ENCODE data around the gene OR5A2.

- no peak for TF ChIP-seq EZH2 (IDR thresholded peaks at IDR 0.05; ENCODE audit: low read length, missing control alignments)
- TF ChIP-seq, protein P1, sequence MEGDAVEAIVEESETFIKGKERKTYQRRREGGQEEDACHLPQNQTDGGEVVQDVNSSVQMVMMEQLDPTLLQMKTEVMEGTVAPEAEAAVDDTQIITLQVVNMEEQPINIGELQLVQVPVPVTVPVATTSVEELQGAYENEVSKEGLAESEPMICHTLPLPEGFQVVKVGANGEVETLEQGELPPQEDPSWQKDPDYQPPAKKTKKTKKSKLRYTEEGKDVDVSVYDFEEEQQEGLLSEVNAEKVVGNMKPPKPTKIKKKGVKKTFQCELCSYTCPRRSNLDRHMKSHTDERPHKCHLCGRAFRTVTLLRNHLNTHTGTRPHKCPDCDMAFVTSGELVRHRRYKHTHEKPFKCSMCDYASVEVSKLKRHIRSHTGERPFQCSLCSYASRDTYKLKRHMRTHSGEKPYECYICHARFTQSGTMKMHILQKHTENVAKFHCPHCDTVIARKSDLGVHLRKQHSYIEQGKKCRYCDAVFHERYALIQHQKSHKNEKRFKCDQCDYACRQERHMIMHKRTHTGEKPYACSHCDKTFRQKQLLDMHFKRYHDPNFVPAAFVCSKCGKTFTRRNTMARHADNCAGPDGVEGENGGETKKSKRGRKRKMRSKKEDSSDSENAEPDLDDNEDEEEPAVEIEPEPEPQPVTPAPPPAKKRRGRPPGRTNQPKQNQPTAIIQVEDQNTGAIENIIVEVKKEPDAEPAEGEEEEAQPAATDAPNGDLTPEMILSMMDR (conservative IDR thresholded peaks at IDR 0.05 in 1 of 2, IDR thresholded peaks at IDR 0.05 in 1 of 2; ENCODE audit: low read depth in 1 of 2, low read length in 2 of 2): no peak
These were observed 30.4 kb upstream of the OR5A2 start, which contains the start of gene OR4D6 for GRCh38 chr11:59456661-59457060.
